GM12864 (cell line): ENCODE results near the gene CST7.

Source experiments
- DNase-seq: peaks from one replicate; pipeline ENCODE4 v3.0.0-alpha.2; 2011; ENCODE audit warnings: low read depth
- H3K4me3 ChIP-seq: 2 replicates; pipeline ENCODE4 v1.5.1; 2011; ENCODE audit warnings: mild to moderate bottlenecking, low read depth, low read length, control low read depth
- TF ChIP-seq, protein P1 (sequence below): IDR thresholded peaks from 2 replicates; pipeline ENCODE4 v1.5.1; 2011; ENCODE audit warnings: low read depth, mild to moderate bottlenecking, moderate library complexity, low read length, control low read depth, inconsistent platforms; ENCODE audit errors: missing control alignments

CST7 gene

GRCh38 chr20:24948939-24949679, at the start of gene CST7:
TSS of gene CST7 (plus strand) at chr20:24949269. CDS start at chr20:24949506, 237 bp downstream.
- no peak within 1 kb of the TSS for H3K4me3 ChIP-seq
- no peak for DNase-seq

GRCh38 chr20:24906806-24907205, 42.3 kb upstream of the CST7 start:
- no peak for DNase-seq

More at GRCh38 chr20:24948939-24949679, at the start of gene CST7:
- TF ChIP-seq, protein P1, sequence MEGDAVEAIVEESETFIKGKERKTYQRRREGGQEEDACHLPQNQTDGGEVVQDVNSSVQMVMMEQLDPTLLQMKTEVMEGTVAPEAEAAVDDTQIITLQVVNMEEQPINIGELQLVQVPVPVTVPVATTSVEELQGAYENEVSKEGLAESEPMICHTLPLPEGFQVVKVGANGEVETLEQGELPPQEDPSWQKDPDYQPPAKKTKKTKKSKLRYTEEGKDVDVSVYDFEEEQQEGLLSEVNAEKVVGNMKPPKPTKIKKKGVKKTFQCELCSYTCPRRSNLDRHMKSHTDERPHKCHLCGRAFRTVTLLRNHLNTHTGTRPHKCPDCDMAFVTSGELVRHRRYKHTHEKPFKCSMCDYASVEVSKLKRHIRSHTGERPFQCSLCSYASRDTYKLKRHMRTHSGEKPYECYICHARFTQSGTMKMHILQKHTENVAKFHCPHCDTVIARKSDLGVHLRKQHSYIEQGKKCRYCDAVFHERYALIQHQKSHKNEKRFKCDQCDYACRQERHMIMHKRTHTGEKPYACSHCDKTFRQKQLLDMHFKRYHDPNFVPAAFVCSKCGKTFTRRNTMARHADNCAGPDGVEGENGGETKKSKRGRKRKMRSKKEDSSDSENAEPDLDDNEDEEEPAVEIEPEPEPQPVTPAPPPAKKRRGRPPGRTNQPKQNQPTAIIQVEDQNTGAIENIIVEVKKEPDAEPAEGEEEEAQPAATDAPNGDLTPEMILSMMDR: no peak

DNA sequence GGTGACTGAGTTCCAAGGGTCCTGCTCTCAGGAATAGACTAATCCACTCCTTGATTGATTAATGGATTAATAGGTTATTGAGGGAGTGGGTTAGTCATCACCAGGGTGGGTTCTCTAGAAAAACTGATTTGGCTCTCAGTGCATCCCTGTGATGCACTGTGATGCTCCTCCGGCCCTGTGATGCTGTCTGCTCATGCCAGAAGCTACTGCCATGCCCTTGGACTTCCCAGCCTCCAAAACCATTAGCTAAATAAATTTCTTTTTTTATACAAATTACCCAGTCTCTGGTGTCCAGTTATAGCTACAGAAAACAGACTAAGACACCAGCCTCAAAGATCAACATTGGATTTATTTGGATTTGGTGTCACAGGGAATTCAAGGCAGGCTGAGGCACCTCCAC, 40.4 kb upstream of the CST7 start:
- no peak for DNase-seq
- TF ChIP-seq, protein P1: no peak
- no peak overlapping the region for H3K4me3 ChIP-seq

More at GRCh38 chr20:24906806-24907205, 42.3 kb upstream of the CST7 start:
- TF ChIP-seq, protein P1: no peak
- no peak overlapping the region for H3K4me3 ChIP-seq

DNA sequence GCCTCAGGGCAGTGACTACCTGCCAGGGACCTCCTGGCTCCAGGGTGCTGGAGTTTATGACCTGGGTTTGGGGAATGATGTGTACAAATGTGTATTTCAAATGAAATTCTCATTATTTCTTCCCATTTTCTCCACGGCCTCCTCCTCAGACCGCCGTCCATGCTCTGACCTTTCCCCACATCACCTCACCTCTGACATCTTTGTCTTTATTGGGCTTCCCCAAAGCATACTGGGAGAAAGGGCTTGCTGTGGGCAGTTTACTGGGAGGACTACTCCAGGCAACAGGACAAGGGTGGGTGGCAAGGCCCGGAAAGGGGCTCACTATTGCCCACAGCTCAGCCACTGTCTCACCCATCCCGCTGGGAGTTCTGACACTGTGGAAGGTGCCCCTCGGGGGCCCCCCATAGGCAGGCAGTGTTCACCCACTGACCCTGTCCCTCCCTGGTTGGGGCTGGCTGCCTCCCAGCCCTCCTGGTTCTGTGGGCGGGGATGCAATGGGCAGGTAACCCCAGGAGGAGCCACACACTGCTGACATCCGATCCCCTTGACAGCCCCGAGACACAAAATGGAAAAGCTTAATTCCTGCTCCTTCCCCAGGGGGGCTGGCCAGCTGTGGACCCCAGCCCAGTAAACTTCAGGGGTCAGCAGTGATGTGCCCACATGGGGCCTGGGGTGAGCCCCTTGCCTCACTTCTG, 39.8 kb upstream of the CST7 start:
- no peak overlapping the region for H3K4me3 ChIP-seq
- TF ChIP-seq, protein P1: no peak
- no peak for DNase-seq

GRCh38 chr20:24909861-24910260, 39.2 kb upstream of the CST7 start:
- no peak overlapping the region for H3K4me3 ChIP-seq
- TF ChIP-seq, protein P1: no peak
- no peak for DNase-seq

- TF ChIP-seq, protein P1: no peak
- H3K4me3 ChIP-seq: no peak overlapping the region
- DNase-seq: no peak
Measured at GRCh38 chr20:24910461-24910860, 38.6 kb upstream of the CST7 start.

GRCh38 chr20:24911461-24911860, 37.6 kb upstream of the CST7 start:
- no peak overlapping the region for H3K4me3 ChIP-seq
- TF ChIP-seq, protein P1: no peak
- no peak for DNase-seq
